NCI-H748 (cell line): ENCODE data around the gene DARS2.

ENCODE experiments used
- DNase-seq: peaks from one replicate; lab custom pipeline; 2025; ENCODE audit not compliant: unreplicated experiment; lab: John Stamatoyannopoulos, UW

Gene DARS2

GRCh38 chr1:173886746-173887611 lies 62.5 kb downstream of the DARS2 start:
- DNase-seq = no peak

GRCh38 chr1:173887627-173888026 lies 63.2 kb downstream of the DARS2 start:
- DNase-seq = no peak

GRCh38 chr1:173888749-173889148 lies 64.3 kb downstream of the DARS2 start:
- no peak for DNase-seq

GRCh38 chr1:173889885-173890284 lies 65.4 kb downstream of the DARS2 start:
- DNase-seq = no peak

GRCh38 chr1:173893611-173894010 lies 69.1 kb downstream of the DARS2 start:
- no peak for DNase-seq

- no peak for DNase-seq
These were observed 69.7 kb downstream of the DARS2 start for GRCh38 chr1:173894189-173894588.

- no peak for DNase-seq
These were observed 76.0 kb downstream of the DARS2 start for GRCh38 chr1:173900427-173900826.

GRCh38 chr1:173900992-173901391 lies 76.5 kb downstream of the DARS2 start:
- DNase-seq = no peak

GRCh38 chr1:173903827-173904531 lies 79.5 kb downstream of the DARS2 start:
- DNase-seq = no peak
